Epithelial cell of alveolus of lung (primary cell): ENCODE data around the gene KRTAP5-5. TPM values are rescaled to one million over a fixed set of nuclear protein-coding genes. Genes with fewer than 3 reads are reported as not detected.

Experiments
- total RNA-seq: library from RNA; depleted of rRNA; stranded (reverse); fragments of >200 nt; gene quantifications from 2 replicates; pipeline ENCODE4 v1.2.1, GENCODE V29; 2015

KRTAP5-5 gene
- total RNA-seq: not detected in 2 replicates

GRCh38 chr11:1629326-1630185 is at the start of gene KRTAP5-5:
TSS of gene KRTAP5-5 (plus strand) at chr11:1629775. CDS start at chr11:1629841, 66 bp downstream.

GRCh38 chr11:1584661-1585370 is 44.8 kb upstream of the KRTAP5-5 start, which contains the start of gene KRTAP5-1:
TSS of gene KRTAP5-1 (minus strand) at chr11:1585283. CDS start at chr11:1585249, 34 bp downstream.

GRCh38 chr11:1597994-1598380 is 31.6 kb upstream of the KRTAP5-5 start, which contains the start of gene KRTAP5-2:
TSS of gene KRTAP5-2 (minus strand) at chr11:1598294. CDS start at chr11:1598250, 44 bp downstream.

GRCh38 chr11:1608363-1608762 is 21.2 kb upstream of the KRTAP5-5 start, which contains the start of gene KRTAP5-3:
TSS of gene KRTAP5-3 (minus strand) at chr11:1608463. CDS start at chr11:1608385, 78 bp downstream.

GRCh38 chr11:1622086-1622485 is 7.5 kb upstream of the KRTAP5-5 start, which contains the start of gene KRTAP5-4:
TSS of gene KRTAP5-4 (minus strand) at chr11:1622138. CDS start at chr11:1622093, 45 bp downstream.

Other genes with a start within 250 kb of the KRTAP5-5 start
- gene BRSK2, start 239.8 kb upstream of the KRTAP5-5 start, total RNA-seq: 3.0 TPM in 1 of 2 replicates, not detected in the other
- gene MOB2, start 143.0 kb upstream of the KRTAP5-5 start, total RNA-seq: 13.4 and 19.2 TPM in 2 replicates
- under 0.01 and 2.2 TPM in 2 replicates for gene DUSP8, start 57.5 kb upstream of the KRTAP5-5 start, total RNA-seq
- gene KRTAP5-1, start 44.5 kb upstream of the KRTAP5-5 start, total RNA-seq: not detected in 2 replicates
- not detected in 2 replicates for gene KRTAP5-2, start 31.5 kb upstream of the KRTAP5-5 start, total RNA-seq
- gene KRTAP5-3, start 21.3 kb upstream of the KRTAP5-5 start, total RNA-seq: not detected in 2 replicates
- not detected in 2 replicates for gene KRTAP5-4, start 7.6 kb upstream of the KRTAP5-5 start, total RNA-seq
- gene KRTAP5-6, start 67.4 kb downstream of the KRTAP5-5 start, total RNA-seq: not detected in 2 replicates
- 0.13 and 0.48 TPM in 2 replicates for gene IFITM10, start 120.8 kb downstream of the KRTAP5-5 start, total RNA-seq
- gene CTSD, start 134.2 kb downstream of the KRTAP5-5 start, total RNA-seq: 338 and 389 TPM in 2 replicates
- gene SYT8, start 205.2 kb downstream of the KRTAP5-5 start, total RNA-seq: 0.39 TPM in 1 of 2 replicates, not detected in the other
- gene TNNI2, start 209.2 kb downstream of the KRTAP5-5 start, total RNA-seq: 6.0 TPM in 1 of 2 replicates, not detected in the other
- 1.2 and 2.2 TPM in 2 replicates for gene LSP1, start 223.3 kb downstream of the KRTAP5-5 start, total RNA-seq